ENCODE data around the gene COL5A2.
A peak's percentile ranks its signal among the peaks of the same experiment; 100 is the strongest.

COL5A2 gene

DNA sequence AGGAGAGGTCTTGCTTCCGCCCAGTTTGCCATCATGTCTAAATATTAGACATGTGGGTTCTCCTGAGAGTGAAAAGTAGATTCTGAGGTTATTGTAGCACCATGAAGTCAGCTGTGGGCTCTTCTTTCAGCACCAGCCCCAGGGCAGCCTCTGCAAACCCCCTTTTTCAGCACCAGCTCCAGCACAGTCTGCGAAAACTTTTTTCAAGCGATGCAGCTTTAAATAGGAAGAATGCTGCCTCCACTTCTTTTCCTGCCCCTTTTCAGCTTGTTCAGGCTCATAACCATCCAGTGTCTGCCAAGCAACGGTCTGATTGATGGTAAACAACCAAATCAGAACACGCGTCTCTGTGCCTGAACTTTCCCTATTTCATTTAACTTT is at the start of gene COL5A2:
TSS of gene COL5A2 (minus strand) at position 192 of the 381 bp plus-strand sequence. CDS start at position 35, 157 bp downstream.
- DNase-seq, result no peak

DNA sequence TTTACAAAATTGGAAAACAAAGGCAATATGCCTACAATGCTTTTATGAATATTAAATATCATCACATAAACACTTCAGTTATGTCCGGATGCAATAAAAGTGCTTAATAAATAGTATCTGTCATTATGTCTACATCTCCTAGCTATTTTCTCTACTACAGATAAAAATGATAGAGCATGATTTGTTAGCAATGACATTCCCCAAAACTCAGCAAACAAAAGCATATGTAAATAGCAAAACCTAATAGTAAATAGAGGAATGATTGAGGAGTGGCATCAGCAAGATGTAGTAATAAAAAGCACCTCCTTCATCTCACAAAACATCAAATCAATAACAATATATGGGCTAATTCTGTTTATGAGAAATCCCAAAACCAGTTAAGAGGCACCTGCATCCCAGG is 46.5 kb upstream of the COL5A2 start:
- no peak for DNase-seq

DNA sequence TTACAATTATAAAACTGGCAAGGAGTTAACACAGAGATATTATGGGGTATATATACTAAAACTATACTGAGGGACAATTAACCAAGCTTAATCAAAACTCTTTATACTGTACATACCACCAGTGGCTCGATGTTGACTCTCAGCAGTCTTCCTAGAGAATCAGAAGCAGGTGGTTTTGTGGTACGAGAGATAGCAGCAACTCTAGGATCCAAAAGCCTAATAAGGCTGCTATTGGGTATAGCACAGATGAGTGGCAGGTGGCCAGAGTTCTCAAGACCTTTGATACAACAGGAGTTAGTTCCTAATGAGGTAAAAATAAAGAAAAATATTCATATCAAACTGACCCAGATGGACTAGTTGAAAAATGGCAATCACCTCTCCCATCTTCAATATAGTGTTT is 45.5 kb upstream of the COL5A2 start:
- no peak for DNase-seq

DNA sequence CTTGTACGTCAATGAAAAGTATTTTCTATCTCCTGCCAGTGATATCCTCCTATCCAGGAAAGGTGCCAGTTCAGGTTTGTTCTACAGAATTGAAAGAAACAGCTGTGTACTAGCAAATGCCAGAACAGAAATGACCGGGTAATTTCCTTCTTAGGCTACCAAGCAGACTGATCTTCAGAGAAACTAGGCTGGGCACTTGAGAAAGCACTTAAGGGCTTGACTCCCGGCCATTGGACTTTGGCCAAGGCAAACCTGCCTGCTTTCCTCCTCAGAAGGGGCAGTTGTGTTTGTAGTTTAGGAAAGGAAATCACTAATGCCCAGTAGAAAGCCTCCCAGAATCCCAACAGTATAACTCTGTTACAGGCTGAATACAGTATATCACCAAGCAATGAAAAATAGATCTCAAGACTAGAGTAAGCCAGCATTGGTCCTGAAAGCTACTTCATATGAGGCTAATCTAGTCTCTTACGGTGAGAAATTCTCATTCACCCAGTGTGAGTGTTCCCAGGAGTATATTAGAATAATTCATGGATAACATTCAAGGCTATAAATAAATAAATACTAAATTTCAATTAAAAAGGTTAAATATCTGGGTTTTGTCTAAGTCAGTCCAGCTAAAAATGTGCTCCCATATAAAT is 43.0 kb upstream of the COL5A2 start:
- DNase-seq, result peak; percentile 7

DNA sequence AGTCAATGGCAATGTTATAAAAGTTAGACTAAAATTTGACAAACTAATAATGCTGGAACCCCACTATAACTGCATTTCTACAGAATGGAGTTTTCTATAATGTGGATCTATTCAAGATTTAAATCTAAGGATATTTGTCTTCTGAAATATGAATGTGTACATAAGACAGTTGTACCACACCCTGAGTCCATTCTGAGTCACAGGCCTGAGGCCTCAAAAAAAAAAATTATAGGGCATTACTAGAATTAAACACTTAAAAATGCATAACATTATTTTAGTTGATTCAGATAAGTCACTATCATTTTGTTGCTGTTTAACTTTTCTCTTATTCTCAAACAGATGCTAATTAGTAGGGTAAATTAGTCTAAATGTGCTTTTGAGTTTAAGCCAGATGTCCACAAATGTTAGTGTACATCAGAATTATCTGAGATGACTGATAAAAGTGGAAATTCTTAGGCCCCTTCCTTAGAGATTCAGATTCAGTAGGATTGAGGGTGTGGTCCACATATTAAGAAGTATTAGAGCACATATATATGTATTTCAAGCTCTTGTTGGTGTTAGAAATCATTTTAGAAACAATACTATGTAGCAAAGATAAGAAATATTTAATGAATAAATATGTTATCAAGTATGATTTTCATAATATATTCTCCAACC is 42.4 kb upstream of the COL5A2 start:
- DNase-seq, result no peak

DNA sequence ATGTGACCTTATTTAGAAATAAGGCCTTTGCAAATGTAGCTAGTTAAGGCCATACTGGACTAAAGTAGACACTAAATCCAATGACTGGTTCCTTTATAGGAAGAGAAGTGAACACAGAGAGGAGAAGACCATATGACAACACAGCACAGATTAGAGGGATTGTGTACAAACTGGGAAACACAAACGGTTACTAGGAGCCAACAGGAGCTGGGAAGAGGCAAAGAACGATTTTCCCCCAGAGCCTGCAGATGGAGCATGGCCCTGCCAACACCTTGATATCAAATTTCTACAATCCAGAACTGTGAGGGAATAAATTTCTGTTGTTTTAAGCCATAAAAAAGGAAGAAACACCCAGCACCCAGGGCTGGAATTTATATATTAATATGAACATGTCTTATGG is 38.7 kb upstream of the COL5A2 start:
- DNase-seq, result no peak

DNA sequence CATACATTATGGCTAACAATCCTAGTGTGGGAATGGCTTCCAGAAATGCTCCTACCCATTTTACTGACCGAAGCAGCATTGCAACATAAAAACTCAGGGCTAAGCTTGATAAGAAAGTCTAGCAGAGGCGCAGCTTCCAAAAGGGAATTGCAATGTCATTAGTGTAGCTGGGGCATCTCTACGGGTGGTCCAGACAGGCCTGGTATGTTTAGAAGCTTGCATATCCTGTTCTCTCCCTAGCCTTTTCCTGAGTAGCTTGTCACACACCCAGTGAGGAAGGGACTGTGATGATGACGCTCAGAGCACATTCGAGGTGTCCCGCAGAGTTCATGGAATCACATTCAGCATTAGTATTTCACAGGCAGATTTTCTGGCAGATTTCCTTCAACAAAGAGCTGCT is 38.0 kb upstream of the COL5A2 start:
- no peak for DNase-seq

DNA sequence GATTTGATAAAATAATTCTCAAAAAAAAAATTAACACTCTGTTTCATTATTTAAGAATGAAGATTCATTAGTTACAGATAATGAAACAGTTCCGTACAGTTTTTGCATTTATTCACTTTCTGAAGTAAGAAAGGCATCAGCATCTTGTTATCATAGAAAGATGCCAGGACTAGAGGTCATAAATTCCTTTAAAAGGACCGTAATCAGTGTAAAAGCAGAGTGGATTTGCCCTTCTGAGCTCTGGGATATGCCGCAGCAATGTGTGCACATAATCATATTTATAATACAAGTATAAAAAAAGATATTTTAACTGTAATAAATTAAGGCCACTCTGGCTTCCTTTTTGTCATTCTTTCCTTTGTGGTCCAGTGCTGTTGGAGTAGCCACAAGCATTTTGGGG is 37.5 kb upstream of the COL5A2 start:
- no peak for DNase-seq

DNA sequence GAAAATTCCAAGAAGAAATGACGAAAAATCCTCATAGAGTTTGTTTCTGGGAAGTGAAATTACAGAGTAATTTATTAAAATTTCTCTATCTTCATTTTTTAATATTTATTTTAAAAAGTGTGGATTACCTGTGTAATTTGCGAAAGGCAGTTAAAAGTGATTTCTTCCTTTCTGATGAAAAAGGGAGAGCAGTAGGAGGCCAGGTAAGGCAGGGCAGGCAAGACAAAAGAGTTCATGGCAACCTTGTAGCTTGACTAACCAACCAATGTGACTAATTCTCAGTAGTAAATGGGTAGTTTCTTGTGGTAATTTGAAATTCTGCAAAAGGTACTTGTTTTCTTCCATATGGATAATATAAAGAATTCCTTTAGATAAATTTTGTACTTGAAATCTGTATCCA is 34.9 kb upstream of the COL5A2 start:
- no peak for DNase-seq

DNA sequence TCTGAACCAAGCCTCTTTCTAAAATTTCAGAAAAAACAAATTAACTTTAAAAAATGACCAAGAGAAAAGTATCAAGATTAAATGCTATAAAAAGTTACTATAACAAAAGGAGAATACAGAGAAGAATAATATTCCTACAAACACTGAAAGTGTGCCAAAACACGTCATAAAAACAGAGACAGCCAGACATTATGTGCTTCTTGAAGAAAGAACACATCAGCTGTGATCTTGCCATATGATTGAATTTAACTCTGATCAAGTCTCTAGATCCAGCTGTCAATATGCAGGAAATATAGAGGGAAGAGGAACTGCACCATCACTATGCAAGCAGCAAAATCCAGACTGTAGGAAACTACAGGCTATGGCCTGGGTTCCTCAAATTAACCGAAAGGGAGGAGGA is 33.7 kb upstream of the COL5A2 start:
- DNase-seq, result no peak

DNA sequence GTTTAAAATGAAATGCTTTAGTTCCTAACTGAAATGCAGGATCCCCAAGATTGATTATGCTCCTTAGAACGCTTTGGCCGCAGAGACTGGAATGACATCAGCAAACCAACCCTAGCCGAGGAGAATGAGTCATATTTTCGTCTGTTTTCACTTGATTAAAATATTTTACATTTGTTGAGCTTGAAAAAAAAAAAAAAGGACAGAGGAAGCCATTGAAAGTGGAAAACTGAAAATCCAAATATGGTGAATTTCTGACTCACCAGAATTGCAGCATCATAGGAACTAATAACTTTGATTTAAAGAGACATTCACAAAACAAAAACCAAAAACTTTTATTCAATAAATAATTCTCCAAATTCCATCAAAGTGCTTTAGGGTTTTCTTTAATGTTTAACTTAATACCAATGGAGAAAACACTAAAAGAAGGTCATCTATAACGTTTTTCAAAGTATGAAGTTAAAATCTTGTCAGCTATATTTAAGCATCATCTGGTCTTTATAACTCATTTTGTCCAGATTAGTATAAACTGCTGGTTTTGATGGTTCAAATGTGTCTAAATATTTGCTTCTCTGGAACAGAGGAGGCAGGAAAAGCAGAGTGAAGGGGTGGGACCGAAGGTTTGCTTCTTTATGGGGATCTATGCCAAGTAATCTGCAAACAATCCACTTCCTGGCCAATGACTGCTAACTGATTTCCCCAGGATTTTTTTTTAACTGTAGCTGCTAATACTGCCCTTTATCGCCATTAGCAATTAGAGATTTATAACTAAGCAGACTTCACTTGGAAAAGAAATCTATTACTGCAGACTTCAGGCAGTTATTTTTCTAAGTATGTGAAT is 30.9 kb upstream of the COL5A2 start:
- DNase-seq, result no peak

DNA sequence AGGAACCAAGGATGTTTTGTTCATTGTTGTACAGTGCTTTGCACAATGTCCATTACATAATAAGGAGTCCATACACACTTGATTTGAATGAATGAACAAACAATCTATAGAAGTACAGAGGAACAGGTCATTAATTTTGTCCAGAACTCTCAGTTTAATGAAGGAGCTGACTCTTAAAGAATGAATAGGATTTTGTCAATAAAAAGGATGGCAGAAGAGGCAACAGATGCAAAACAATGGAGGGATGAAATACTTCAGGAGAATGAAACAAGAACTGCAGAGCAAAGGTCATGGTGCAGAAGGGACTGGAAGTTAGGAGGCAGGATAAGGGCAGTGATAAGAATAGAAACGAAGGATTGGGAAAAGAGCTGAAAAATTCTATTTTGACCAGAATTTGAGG is 28.7 kb upstream of the COL5A2 start:
- no peak for DNase-seq

DNA sequence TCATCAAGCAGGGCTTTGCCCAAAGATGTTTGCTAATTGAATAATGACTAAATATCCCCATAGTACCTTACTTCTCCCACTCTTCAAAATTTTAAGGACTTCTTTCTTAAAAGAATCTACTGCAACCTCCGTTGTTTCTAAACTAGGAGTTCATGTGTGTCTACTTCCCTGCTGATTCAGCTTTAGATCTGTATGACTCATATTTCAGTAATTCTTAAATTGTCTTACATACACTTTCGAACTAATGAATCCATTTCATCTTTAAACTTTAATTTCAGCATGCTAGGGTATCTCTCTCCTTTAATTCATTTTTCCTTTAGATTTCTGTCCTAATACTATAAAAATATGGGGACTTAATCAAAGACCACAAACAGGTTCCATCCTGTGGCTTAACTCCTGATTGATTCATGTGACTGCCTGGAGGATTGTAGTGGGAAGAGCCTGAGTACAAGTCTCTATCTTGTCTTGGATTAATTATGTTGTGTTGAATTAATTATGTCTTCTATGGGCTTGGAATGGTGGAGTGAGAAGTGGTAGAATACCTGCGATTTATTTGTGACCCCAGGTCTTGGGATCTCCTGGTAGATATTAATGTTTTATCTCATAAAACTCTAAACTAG is 24.9 kb upstream of the COL5A2 start:
- DNase-seq, result no peak

DNA sequence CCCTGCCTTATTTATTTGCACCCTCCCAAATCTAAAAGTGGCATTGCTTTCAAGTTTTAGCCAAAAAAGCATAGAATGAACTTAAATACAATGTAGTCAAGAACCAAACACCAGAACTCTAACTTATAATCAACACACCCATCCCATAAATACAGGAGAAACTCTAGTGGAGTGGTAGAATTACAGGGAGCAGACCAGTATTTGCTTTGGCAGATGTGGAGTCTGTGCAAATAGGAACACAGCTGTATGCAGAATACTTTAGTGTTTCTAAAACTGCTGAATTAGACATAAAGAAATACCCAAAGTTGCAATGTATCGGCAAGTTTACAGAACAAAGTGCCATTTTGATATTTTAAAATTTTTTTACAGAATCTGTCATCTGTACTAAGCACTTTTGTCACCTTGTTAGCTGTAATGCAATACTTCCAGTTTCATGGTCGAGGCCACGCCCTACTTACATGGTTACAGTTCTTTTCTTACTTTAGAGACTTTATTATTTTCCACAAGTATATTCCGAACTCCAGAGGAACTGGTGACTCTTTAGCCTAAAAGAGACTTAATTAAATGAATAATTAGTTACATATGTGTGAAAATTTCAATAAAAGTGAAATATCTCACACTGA is 23.7 kb upstream of the COL5A2 start:
- DNase-seq, result peak; percentile 45

DNA sequence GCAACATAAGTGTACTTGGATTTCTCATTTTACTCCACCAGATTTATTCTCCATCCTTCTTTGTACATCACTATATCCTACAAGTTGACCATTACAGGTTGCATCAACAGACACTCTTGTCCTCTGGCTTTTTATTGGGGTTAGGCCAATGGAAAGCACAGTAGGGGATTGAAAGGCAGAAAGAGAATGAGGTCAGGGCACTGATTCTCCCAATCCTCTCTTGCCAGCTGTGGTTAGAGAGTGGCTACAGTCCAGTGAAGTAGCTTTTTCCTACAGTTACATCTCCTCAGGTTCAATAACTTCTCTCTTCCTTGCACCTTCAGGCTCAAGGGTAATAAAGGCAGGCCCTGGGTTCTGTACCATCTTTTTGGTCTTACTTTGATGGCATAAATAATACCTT is 20.2 kb upstream of the COL5A2 start:
- DNase-seq, result no peak

DNA sequence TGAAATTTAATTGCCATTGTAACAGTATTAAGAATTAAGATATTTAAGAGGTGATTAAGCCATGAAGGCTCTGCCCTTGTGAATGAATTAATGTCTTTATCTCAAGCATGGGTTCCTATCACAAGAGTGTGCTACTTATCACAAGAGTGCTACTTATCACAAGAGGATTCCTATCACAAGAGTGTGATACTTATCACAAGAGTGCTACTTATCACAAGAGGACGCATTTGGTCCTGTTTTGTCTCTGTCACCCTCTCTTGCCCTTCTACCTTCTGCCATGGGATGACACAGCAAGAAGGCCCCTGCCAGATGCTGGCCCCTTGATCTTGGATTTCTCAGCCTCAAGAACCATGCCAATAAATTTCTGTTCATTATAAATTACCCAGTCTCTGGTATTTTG is 13.2 kb upstream of the COL5A2 start:
- no peak for DNase-seq

DNA sequence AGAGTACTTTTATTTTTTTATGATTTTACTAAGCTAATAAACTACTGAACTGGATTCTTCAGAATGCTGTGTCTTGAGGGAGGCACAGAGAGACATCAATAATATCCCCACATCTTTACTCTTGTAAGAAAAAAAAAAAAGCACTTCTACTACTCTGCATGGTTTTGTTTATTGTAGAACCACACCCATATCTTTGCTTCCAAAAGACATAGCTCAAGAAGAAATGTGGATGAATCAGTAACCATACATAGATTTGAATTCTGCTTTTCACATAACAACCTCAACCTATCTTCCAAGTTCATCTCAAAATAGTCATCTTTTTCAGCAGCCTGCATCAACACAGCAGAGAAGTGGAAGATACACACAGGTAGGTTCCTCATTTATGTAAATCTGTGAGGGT is 12.2 kb upstream of the COL5A2 start:
- no peak for DNase-seq

DNA sequence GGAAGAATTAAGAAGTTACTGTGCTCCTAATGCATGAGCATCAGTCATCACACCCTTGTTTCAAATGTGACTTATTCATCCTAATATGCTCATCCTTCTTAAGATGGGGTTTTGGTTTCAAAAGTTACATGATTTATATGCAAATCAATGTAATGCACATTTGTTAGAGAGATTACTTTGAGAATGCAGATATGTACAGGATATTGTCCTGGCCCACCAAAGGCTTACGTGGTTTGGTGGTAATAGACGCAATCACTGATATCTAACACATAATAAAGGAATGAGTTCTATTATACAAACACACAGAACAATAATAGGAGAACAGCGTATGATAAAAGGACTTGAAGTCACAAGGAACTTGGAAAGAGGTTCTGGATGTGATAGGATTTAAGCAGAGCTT is 11.1 kb upstream of the COL5A2 start:
- no peak for DNase-seq

DNA sequence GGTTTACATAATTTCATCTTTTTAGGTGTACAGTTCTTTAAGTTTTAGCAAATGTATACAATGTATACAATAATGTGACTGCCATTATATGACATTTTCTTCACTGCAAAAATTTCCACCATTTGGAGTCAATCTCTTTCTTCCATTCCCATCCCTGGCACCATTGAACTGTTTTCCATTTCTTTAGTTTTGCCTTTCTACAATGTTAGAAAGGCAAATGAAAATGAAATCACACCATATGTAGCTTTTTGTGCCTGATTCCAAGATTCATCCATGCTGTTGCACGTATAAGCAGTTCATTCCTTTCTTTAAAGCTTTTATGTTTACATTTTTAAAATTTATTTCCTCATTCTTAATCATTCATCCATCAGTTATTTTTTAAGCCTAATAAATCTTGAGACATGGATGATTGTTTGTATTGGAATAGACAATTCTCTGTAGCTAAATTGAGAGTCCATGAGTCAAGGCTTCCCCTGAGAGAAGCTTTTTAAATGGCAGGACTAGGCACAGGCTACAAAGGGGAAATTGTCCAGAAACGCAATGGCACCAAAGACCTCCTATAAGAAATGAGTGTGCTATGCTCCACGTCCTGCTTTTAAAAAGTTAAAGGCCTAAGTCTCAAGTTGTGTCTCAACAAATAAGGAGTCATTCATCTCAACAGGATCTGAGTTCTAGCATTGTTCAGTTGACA is 8.7 kb upstream of the COL5A2 start:
- DNase-seq, result no peak

DNA sequence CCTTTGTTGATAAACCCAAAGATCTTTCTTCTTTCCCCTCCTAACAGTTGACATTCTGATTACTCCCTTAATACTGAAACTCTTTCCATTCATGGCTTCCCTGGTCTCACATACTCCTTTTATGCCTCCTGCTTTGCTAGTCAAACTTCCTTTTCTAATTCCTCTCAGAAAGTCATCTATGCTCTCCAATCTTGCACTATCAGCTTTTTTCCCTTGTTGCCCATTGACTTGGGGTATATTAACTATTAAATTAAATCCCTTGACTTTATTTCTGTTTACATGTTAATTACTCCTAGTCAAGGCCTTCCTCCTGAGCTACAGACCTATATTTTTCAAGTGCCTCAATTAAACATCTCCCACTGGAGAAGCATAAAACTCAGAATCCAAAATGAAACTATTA is 3.6 kb upstream of the COL5A2 start:
- no peak for DNase-seq

DNA sequence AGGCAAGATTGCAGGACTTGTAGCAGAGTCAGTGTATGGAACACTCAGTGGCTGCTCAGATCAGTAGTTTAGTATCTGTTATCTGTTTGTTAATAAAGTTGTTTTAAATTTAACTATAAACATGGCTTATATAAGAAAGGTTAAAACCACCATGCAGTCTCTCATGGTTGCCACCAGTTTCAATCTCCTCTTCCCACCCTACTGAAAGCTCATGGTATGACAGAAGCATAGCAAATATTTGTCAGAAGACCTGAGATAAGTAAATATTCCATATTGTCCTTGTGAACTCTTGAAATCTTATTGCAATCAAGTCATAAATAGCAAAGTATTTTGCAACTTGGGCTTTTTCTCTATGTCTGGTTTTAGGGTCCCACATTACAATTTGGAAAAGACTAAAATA is 2.1 kb upstream of the COL5A2 start:
- DNase-seq, result no peak

DNA sequence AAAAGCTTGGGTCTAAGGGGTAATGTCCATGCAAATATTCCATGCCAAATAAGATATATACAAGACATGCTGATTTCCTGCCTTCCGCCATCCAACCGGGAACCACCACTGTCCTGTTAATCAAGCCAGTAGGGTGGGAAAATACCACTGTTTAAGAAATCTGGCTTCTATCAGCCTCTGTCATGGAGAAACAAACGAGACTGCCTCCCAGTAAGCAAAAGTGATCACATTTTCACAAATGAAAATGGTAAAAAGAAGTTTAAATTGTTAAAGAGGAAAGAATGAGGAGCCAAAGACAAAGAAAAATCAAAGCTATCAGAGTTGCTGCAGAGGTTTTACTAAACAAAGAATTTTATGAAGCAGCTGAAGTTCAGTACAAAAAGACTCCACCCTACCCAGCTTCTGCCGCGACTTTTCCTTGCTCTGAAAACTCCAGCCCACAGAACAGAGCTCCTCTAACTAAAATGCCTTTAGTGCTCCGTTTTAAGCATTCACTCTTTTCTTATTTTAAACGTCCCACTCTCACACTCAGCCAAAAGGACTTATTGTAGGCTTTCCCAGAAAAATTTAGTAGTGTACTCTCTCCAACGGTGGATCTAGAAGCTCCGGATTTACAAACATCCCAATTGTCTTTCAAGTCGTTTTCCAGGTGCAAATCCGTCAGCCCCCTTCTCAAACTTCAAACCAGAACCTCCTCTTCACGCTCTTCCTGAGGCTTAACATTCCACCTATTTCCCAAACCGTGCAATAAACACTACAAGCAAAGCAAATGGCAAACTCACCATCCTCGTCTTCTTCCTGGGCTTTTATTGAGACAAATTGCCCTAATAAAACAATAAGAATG is 613 bp downstream of the COL5A2 start:
- no peak for DNase-seq
